SK-N-SH (cell line): Measurements from ENCODE around the gene LAMB1. TPM values are rescaled to one million over a fixed set of nuclear protein-coding genes. Genes with fewer than 3 reads are reported as not detected.
A peak's percentile ranks its signal among the peaks of the same experiment; 100 is the strongest.

Experiments
- CTCF ChIA-PET: fragments of 300-600, 350-600 bp; formaldehyde crosslinking; extraction: SDS; loops from one replicate; lab custom pipeline; 2021; lab: Yijun Ruan, JAX
- POLR2A ChIA-PET: fragments of 350-600 bp; sonication (Branson Sonifier 250); formaldehyde crosslinking; extraction: SDS; loops from one replicate; lab custom pipeline; 2020; ENCODE audit warnings: antibody characterized with exemption, inconsistent platforms; lab: Yijun Ruan, JAX
- DNase-seq: peaks from one replicate; pipeline ENCODE4 v3.0.0; 2012
- H2AFZ ChIP-seq: fragments of 200-600 bp; sonication (generic); 2 replicates; pipeline ENCODE4 v1.8.1; 2016; ENCODE audit warnings: antibody characterized with exemption, mild to moderate bottlenecking, low read depth
- H3F3A ChIP-seq: fragments of 200-600 bp; sonication (generic); replicated peaks from 2 replicates; pipeline ENCODE3; 2016; ENCODE audit warnings: antibody characterized with exemption, mild to moderate bottlenecking; ENCODE audit not compliant: insufficient read depth
- H3K27ac ChIP-seq, 2 experiments: fragments of 200-500 bp in 1 of 2; fragments of 200-600 bp in 1 of 2; sonication (Bioruptor generic) in 1 of 2; sonication (generic), shearing (Covaris generic) in 1 of 2; 2 replicates each; pipeline versions ENCODE4 v1.5.1 to v1.6.1; 2014 to 2016; ENCODE audit warnings: low read depth in 2 of 2, inconsistent platforms in 1 of 2, low read length in 1 of 2, mild to moderate bottlenecking in 1 of 2, mixed read lengths in 1 of 2
- H3K27me3 ChIP-seq: fragments of 200-600 bp; sonication (generic), shearing (Covaris generic); 2 replicates; pipeline ENCODE4 v1.6.1; 2016; ENCODE audit warnings: mixed run types; ENCODE audit not compliant: insufficient read depth
- H3K36me3 ChIP-seq, 2 experiments: fragments of 200-500 bp in 1 of 2; fragments of 200-600 bp in 1 of 2; sonication (Bioruptor generic) in 1 of 2; sonication (generic) in 1 of 2; replicated peaks in 1 of 2; 2 replicates each; pipeline versions ENCODE3 to v1.5.1; 2014 to 2016; ENCODE audit warnings: low read length in 1 of 2, mild to moderate bottlenecking in 1 of 2; ENCODE audit not compliant: insufficient read depth in 2 of 2, control insufficient read depth in 1 of 2
- H3K4me1 ChIP-seq, 2 experiments: fragments of 200-500 bp in 1 of 2; fragments of 200-600 bp in 1 of 2; sonication (Bioruptor generic) in 1 of 2; sonication (generic), shearing (Covaris generic) in 1 of 2; 2 replicates each; pipeline versions ENCODE4 v1.5.1 to v1.6.1; 2014 to 2016; ENCODE audit warnings: low read depth in 1 of 2, low read length in 1 of 2, mixed run types in 1 of 2; ENCODE audit not compliant: insufficient read depth in 2 of 2, control insufficient read depth in 1 of 2
- H3K4me2 ChIP-seq: fragments of 200-600 bp; sonication (generic), shearing (Covaris generic); 2 replicates; pipeline ENCODE4 v1.6.1; 2017; ENCODE audit warnings: mixed run types
- H3K4me3 ChIP-seq, 2 experiments: fragments of 200-500 bp in 1 of 2; fragments of 200-600 bp in 1 of 2; sonication (Bioruptor generic) in 1 of 2; sonication (generic), shearing (Covaris generic) in 1 of 2; 2 replicates each; pipeline versions ENCODE4 v1.5.1 to v1.8.1; 2014 to 2016; ENCODE audit warnings: low read depth in 2 of 2, inconsistent platforms in 1 of 2, low read length in 1 of 2, mild to moderate bottlenecking in 1 of 2, mixed read lengths in 1 of 2, moderate library complexity in 1 of 2
- H3K79me2 ChIP-seq: fragments of 200-600 bp; sonication (generic); 2 replicates; pipeline ENCODE4 v1.8.1; 2017; ENCODE audit warnings: mild to moderate bottlenecking; ENCODE audit not compliant: insufficient read depth
- H3K9ac ChIP-seq: fragments of 200-600 bp; sonication (generic); 2 replicates; pipeline ENCODE4 v1.6.1; 2017; ENCODE audit warnings: mixed run types
- H3K9me2 ChIP-seq: fragments of 200-600 bp; sonication (generic); 2 replicates; pipeline ENCODE4 v1.6.1; 2017; ENCODE audit warnings: mixed run types
- H3K9me3 ChIP-seq: fragments of 200-600 bp; sonication (generic); 2 replicates; pipeline ENCODE4 v1.6.1; 2017; ENCODE audit warnings: mixed run types, mild to moderate bottlenecking, moderate library complexity
- H4K20me1 ChIP-seq: fragments of 200-600 bp; sonication (generic); 2 replicates; pipeline ENCODE4 v1.6.1; 2017; ENCODE audit warnings: mild to moderate bottlenecking, mixed run types; ENCODE audit not compliant: insufficient read depth
- CTCF ChIP-seq: fragments of 200-600 bp; sonication (generic); IDR thresholded peaks from 2 replicates; pipeline ENCODE4 v1.6.1; 2017; ENCODE audit warnings: antibody characterized with exemption, mild to moderate bottlenecking, moderate library complexity
- EP300 ChIP-seq, 2 experiments: IDR thresholded peaks; 2 replicates each; pipeline versions ENCODE4 v1.4.0 to v1.6.1; 2012; ENCODE audit warnings: borderline replicate concordance in 1 of 2, low read depth in 1 of 2, low read length in 1 of 2
- GABPA ChIP-seq: IDR thresholded peaks from 2 replicates; pipeline ENCODE4 v1.4.0; 2012; ENCODE audit warnings: low read depth, mild to moderate bottlenecking
- MAX ChIP-seq: IDR thresholded peaks from 2 replicates; pipeline ENCODE4 v1.4.0; 2012; ENCODE audit warnings: low read depth
- NRF1 ChIP-seq: IDR thresholded peaks from 2 replicates; pipeline ENCODE4 v1.6.1; 2012; ENCODE audit warnings: low read depth, mild to moderate bottlenecking, low read length
- RAD21 ChIP-seq: IDR thresholded peaks from 2 replicates; pipeline ENCODE4 v1.6.1; 2012; ENCODE audit warnings: mild to moderate bottlenecking, low read length
- RCOR1 ChIP-seq: fragments of 150-350 bp; IDR thresholded peaks from 2 replicates; pipeline ENCODE4 v1.6.1; 2017; ENCODE audit warnings: antibody characterized with exemption, low read length
- REST ChIP-seq: IDR thresholded peaks from 2 replicates; pipeline ENCODE4 v1.6.1; 2012; ENCODE audit warnings: mild to moderate bottlenecking, low read depth, low read length, moderate library complexity
- TAF1 ChIP-seq: IDR thresholded peaks from 2 replicates; pipeline ENCODE4 v1.6.1; 2012; ENCODE audit warnings: low read depth, mild to moderate bottlenecking, low read length, moderate library complexity, borderline replicate concordance
- USF1 ChIP-seq: IDR thresholded peaks from 2 replicates; pipeline ENCODE4 v1.4.0; 2012; ENCODE audit warnings: low read depth, borderline replicate concordance
- ZBTB33 ChIP-seq: IDR thresholded peaks from 2 replicates; pipeline ENCODE4 v1.4.0; 2012; ENCODE audit warnings: low read depth, borderline replicate concordance
- WGBS: methylation state at CpG from one replicate; pipeline ENCODE4 v1.1.6; 2017; ENCODE audit warnings: low lambda C conversion rate; 5-methylcytosine and 5-hydroxymethylcytosine counted together
- polyA plus RNA-seq, 3 experiments: library from polyadenylated mRNA; depleted of rRNA; stranded (reverse); fragments of >200 nt; gene quantifications; 2 replicates each; pipeline ENCODE4 v1.2.3, GENCODE V29; 2012

LAMB1 gene
- polyA plus RNA-seq, 1 of the 3 experiments (the other 2 are of a cell fraction): 435 TPM

GRCh38 chr7:108000875-108001763 lies 1.8 kb downstream of the LAMB1 start:
- Histone ChIP-seq H3K9me3 (no peaks in the 10 kb centered on the region), H3K27me3 (no peaks in the 10 kb centered on the region), H3K36me3 (peaks cover 42 to 48% of the 10 kb centered on the region in 2 experiments), H3K9me2 (no peaks in the 10 kb centered on the region), H3K27ac (peak overlapping the region; percentile 93 to 100), H3K9ac (peak overlapping the region; percentile 96), H2AFZ (no peak overlapping the region), H3F3A (peaks cover 66% of the 10 kb centered on the region), H3K4me3 (peak overlapping the region; percentile 92 to 95), H4K20me1 (no peaks in the 10 kb centered on the region), H3K4me2 (peak overlapping the region; percentile 93), H3K79me2 (peaks cover 52% of the 10 kb centered on the region), H3K4me1 (peaks cover 50 to 57% of the 10 kb centered on the region in 2 experiments)
- WGBS: 17% methylated on average over 34 of the region's 37 CpGs
- CTCF ChIA-PET: interaction anchor here (0.6 to 6.4 kb wide), 16 partner anchors 9 to 402 kb away, joined by 3 to 33 read pairs (median 4); partner anchors contain the start of gene DLD
- POLR2A ChIA-PET: interaction anchor here (0.5 to 2.5 kb wide), 10 partner anchors 9 to 838 kb away, joined by 3 to 16 read pairs (median 3); partner anchors contain the start of gene DLD
- TF ChIP-seq ZBTB33: no peak
- 0 out of 2 replicates have a peak, but pooled peaks have one; percentile 19 for TF ChIP-seq RCOR1
- no peak for TF ChIP-seq USF1
- TF ChIP-seq TAF1: 0 out of 2 replicates have a peak, but pooled peaks have one; percentile 24
- TF ChIP-seq MAX: peak; percentile 54; the same call in 1 of the 2 replicates
- peak in 1 of 2 experiments; percentile 22; a peak in 1 of 4 replicates for TF ChIP-seq EP300 (IDR thresholded peaks at IDR 0.05; ENCODE audit: borderline replicate concordance in 1 of 2, low read depth in 1 of 2, low read length in 1 of 2)
- TF ChIP-seq GABPA: no peak
- peak; percentile 53 for TF ChIP-seq CTCF
- TF ChIP-seq NRF1: peak; percentile 65
- peak; percentile 50 for TF ChIP-seq RAD21
- no peak for TF ChIP-seq REST
- DNase-seq: peak; percentile 70
